Measurements from ENCODE around the gene HTR2C.

- no peak for TF ChIP-seq POLR2AphosphoS5 (IDR thresholded peaks at IDR 0.05; ENCODE audit: low read depth, low read length)
- no peak for TF ChIP-seq SIN3A (IDR thresholded peaks at IDR 0.05; ENCODE audit: borderline replicate concordance, insufficient read depth, low read length)
- no peak for TF ChIP-seq TAF1 (IDR thresholded peaks at IDR 0.05; ENCODE audit: borderline replicate concordance, insufficient read depth, low read length)
- TF ChIP-seq REST (IDR thresholded peaks at IDR 0.05; ENCODE audit: insufficient read depth in 1 of 2, low read depth in 2 of 2, low read length in 2 of 2), result no peak
- no peak for TF ChIP-seq FOXP2 (optimal IDR thresholded peaks at IDR 0.05; ENCODE audit: borderline replicate concordance, extremely low read depth, extremely low read length, insufficient read depth)
Observed at GRCh38 chrX:114842181-114842580, 258.3 kb downstream of the HTR2C start.

All from PFSK-1 (cell line).